Stimulated activated naive CD8-positive, alpha-beta T cell treated with anti-CD3 and anti-CD28 coated beads, Interleukin-15, Interleukin-2, amounts not matched to agents 100 ng/mL and 50 ng/mL, for 24 hours (primary cell): Measurements from ENCODE around the gene USP48.
"Not testable (repeated sequence)": the region's sequence is repeated elsewhere in the genome, so short reads cannot be mapped to it uniquely, and the experiment has no call there.

Experiments used
- H3K27ac Mint-ChIP-seq: one replicate; pipeline ENCODE4 v1.8.0; 2021; ENCODE audit warnings: mild to moderate bottlenecking, mixed read lengths
- H3K27me3 Mint-ChIP-seq: one replicate; pipeline ENCODE4 v1.8.0; 2021; ENCODE audit warnings: mixed read lengths
- H3K36me3 Mint-ChIP-seq: one replicate; pipeline ENCODE4 v1.8.0; 2021; ENCODE audit warnings: low read depth, mixed read lengths
- H3K4me1 Mint-ChIP-seq: one replicate; pipeline ENCODE4 v1.8.0; 2021; ENCODE audit warnings: low read depth, mixed read lengths
- H3K4me3 Mint-ChIP-seq: one replicate; pipeline ENCODE4 v1.8.0; 2021; ENCODE audit warnings: mild to moderate bottlenecking, mixed read lengths
- H3K9me3 Mint-ChIP-seq: one replicate; pipeline ENCODE4 v1.8.0; 2021; ENCODE audit warnings: mixed read lengths

USP48 gene, protein sequence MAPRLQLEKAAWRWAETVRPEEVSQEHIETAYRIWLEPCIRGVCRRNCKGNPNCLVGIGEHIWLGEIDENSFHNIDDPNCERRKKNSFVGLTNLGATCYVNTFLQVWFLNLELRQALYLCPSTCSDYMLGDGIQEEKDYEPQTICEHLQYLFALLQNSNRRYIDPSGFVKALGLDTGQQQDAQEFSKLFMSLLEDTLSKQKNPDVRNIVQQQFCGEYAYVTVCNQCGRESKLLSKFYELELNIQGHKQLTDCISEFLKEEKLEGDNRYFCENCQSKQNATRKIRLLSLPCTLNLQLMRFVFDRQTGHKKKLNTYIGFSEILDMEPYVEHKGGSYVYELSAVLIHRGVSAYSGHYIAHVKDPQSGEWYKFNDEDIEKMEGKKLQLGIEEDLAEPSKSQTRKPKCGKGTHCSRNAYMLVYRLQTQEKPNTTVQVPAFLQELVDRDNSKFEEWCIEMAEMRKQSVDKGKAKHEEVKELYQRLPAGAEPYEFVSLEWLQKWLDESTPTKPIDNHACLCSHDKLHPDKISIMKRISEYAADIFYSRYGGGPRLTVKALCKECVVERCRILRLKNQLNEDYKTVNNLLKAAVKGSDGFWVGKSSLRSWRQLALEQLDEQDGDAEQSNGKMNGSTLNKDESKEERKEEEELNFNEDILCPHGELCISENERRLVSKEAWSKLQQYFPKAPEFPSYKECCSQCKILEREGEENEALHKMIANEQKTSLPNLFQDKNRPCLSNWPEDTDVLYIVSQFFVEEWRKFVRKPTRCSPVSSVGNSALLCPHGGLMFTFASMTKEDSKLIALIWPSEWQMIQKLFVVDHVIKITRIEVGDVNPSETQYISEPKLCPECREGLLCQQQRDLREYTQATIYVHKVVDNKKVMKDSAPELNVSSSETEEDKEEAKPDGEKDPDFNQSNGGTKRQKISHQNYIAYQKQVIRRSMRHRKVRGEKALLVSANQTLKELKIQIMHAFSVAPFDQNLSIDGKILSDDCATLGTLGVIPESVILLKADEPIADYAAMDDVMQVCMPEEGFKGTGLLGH

GRCh38 chr1:21782868-21783678 is at the start of gene USP48:
TSS of gene USP48 (minus strand) at chr1:21783149. CDS start at chr1:21782957, 192 bp downstream.
- Mint-ChIP-seq H3K27me3 (no peaks in the 10 kb centered on the region), H3K9me3 (no peaks in the 10 kb centered on the region), H3K27ac (peak within 1 kb of the TSS; percentile 100), H3K36me3 (peaks cover 14% of the 10 kb centered on the region), H3K4me3 (peak within 1 kb of the TSS; percentile 89), H3K4me1 (peaks cover 38% of the 10 kb centered on the region)

DNA sequence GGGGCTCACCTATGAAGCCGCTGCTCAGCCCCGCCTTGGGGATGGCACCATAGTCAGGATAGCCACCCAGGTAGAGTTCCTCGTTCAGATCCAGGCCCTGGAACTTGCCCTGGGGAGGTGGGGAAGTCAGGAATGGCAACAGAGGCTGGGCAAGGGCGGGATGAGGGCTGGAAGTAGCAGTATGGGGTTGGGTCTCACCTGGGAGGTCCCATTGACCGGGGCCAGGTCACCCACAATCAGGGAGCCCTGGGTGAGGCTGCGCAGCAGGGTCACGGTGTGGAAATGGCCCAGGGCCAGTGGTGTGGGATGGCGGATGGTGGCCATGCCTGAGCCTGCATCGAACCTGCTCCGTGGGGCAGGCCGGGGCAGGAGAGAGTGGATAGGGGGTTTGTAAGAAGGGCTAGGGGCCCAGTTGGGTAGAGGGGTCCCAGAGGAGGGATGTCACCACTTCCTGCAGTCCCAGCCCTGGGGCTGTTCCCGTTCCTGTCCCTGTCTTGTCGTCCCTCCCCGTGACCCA is 48.6 kb upstream of the USP48 start:
- H3K27me3 Mint-ChIP-seq = no peaks in the 10 kb centered on the region
- H3K4me3 Mint-ChIP-seq = no peak overlapping the region
- peaks cover 9% of the 10 kb centered on the region for H3K9me3 Mint-ChIP-seq
- H3K27ac Mint-ChIP-seq = no peak overlapping the region
- H3K4me1 Mint-ChIP-seq = no peaks in the 10 kb centered on the region
- H3K36me3 Mint-ChIP-seq = peaks cover 15% of the 10 kb centered on the region

- H3K27ac Mint-ChIP-seq = no peak overlapping the region
- H3K36me3 Mint-ChIP-seq = peaks cover 15% of the 10 kb centered on the region
- no peak overlapping the region for H3K4me3 Mint-ChIP-seq
- peaks cover 9% of the 10 kb centered on the region for H3K9me3 Mint-ChIP-seq
- H3K4me1 Mint-ChIP-seq = no peaks in the 10 kb centered on the region
- no peaks in the 10 kb centered on the region for H3K27me3 Mint-ChIP-seq
Observed at GRCh38 chr1:21830792-21831453, 48.0 kb upstream of the USP48 start.

DNA sequence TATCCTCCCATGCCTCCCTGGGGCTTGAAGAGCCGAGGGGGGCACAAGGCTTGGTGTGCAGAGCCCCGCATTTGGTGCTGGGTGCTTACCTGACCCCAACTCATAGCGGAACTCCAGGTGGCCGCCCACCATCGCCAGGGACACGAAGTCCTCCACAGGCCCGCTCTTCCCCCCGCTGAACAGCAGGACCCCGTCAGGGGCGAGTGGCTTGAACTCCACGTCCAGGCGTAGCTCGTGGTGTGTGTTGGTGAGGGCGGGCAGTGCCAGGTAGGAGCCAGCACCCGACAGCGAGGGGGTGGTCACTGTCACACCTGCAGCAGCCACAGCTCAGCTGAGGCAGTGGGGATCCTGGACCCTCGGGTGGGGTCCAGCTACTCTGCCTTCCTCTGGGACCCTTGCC is 46.3 kb upstream of the USP48 start:
- Mint-ChIP-seq H3K27ac (no peak overlapping the region), H3K4me3 (no peak overlapping the region), H3K36me3 (peaks cover 7% of the 10 kb centered on the region), H3K27me3 (no peaks in the 10 kb centered on the region), H3K9me3 (peaks cover 2% of the 10 kb centered on the region), H3K4me1 (no peaks in the 10 kb centered on the region)

DNA sequence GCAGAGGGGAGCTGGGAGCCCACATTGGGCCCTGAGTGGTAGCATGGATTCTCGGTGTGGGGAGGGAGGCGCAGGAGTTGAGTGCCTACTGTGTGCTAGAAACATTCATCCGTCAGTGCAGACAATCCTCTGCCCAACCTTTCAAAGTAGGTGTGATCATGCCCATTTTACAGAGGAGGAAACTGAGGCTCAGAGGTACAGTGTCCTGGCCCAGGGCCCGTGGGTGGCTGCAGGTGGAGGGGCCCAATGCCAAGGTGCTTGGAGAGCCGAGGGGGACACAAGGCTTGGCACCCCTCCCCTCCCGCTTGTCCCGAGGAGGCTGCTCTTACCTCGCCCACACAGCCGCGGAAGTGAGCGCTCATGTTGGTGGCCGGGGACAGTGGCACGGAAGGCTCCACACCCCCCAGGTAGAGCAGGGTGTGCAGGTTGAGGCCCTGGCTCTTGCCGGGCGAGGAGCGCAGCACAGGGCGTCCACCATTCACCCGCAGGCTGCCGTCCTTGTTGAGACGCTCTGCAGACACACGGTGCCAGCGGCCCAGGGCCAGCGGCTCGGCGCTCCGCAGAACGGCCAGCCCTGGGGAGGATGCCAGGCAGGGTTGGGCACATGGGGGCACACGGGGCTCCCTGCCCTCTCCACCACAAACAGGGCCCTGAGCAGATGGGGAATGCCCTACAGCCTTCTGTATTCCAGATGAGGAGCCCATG is 45.7 kb upstream of the USP48 start:
- Mint-ChIP-seq H3K9me3 (no peaks in the 10 kb centered on the region), H3K27me3 (peaks cover 2% of the 10 kb centered on the region), H3K4me3 (no peak overlapping the region), H3K27ac (no peak overlapping the region), H3K4me1 (no peaks in the 10 kb centered on the region), H3K36me3 (peaks cover under 1% of the 10 kb centered on the region)

DNA sequence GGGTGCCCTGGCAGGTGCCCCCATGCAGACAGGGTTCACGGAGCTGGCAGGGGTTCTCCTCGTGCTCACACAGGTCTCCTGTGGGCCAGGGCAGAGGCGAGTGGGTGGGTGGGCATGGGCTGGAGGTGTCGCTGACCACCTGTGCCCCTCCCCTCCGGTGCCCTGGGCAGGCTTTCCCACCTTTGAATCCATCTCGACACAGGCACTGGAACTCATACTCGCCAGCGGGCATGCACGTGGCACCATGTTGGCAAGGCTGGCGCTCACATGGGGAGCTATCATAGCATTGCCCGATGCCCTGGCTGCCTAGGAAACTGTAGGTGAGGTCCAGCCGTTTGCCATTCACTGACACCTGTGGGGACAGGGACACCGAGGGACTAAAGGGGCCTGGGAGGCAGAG is 45.1 kb upstream of the USP48 start:
- no peak overlapping the region for H3K4me3 Mint-ChIP-seq
- H3K27ac Mint-ChIP-seq = no peak overlapping the region
- no peaks in the 10 kb centered on the region for H3K4me1 Mint-ChIP-seq
- H3K27me3 Mint-ChIP-seq = peaks cover 3% of the 10 kb centered on the region
- no peaks in the 10 kb centered on the region for H3K36me3 Mint-ChIP-seq
- no peaks in the 10 kb centered on the region for H3K9me3 Mint-ChIP-seq

GRCh38 chr1:21827141-21827679 is 44.3 kb upstream of the USP48 start:
- Mint-ChIP-seq H3K9me3 (no peaks in the 10 kb centered on the region), H3K27me3 (peaks cover 3% of the 10 kb centered on the region), H3K4me1 (no peaks in the 10 kb centered on the region), H3K27ac (no peak overlapping the region), H3K36me3 (no peaks in the 10 kb centered on the region), H3K4me3 (no peak overlapping the region)

DNA sequence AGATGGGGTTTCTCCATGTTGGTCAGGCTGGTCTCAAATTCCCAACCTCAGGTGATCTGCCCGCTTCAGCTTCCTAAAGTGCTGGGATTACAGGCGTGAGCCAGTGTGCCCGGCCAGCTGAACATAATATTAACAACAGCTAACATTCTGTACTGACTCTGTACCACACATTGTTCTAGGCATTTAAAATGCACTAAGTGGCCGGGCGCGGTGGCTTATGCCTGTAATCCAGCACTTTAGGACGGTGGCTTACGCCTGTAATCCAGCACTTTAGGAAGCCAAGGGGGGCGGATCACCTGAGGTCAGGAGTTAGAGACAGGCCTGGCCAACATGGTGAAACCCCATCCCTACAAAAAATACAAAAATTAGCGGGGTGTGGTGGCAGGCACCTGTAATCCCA is 43.7 kb upstream of the USP48 start:
- not testable (repeated sequence) for H3K4me3 Mint-ChIP-seq, H3K27ac Mint-ChIP-seq, H3K27me3 Mint-ChIP-seq, H3K9me3 Mint-ChIP-seq, H3K4me1 Mint-ChIP-seq, H3K36me3 Mint-ChIP-seq

DNA sequence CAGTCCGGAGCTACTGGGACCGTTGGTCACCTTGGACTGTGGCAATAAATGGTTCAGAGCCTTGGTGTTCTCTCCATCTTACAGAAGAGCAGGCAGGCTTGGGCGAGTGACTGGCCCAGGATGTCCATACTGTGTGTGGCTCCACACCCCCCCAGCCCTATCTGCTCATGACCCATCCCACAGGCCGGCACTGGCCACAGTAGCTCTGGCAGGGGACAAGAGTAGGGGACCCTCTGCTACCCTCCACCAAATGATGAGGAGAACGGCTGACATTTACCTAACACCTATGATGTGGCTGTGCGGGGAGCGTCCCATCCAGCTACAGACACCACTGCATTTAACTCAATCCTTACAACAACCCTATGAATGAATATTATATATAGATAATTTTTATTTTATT is 42.4 kb upstream of the USP48 start:
- Mint-ChIP-seq H3K27ac (no peak overlapping the region), H3K9me3 (no peaks in the 10 kb centered on the region), H3K36me3 (no peaks in the 10 kb centered on the region), H3K4me1 (no peaks in the 10 kb centered on the region), H3K27me3 (peaks cover 3% of the 10 kb centered on the region), H3K4me3 (no peak overlapping the region)

- H3K9me3 Mint-ChIP-seq = no peaks in the 10 kb centered on the region
- no peak overlapping the region for H3K27ac Mint-ChIP-seq
- H3K36me3 Mint-ChIP-seq = no peaks in the 10 kb centered on the region
Observed at GRCh38 chr1:21824926-21825325, 42.0 kb upstream of the USP48 start.

GRCh38 chr1:21823980-21824702 is 41.2 kb upstream of the USP48 start:
- Mint-ChIP-seq H3K4me3 (no peak overlapping the region), H3K9me3 (no peaks in the 10 kb centered on the region), H3K27ac (no peak overlapping the region), H3K4me1 (no peaks in the 10 kb centered on the region), H3K27me3 (peaks cover 3% of the 10 kb centered on the region), H3K36me3 (no peaks in the 10 kb centered on the region)

More at GRCh38 chr1:21824926-21825325, 42.0 kb upstream of the USP48 start:
- Mint-ChIP-seq H3K4me3 (no peak overlapping the region), H3K4me1 (no peaks in the 10 kb centered on the region), H3K27me3 (peaks cover 3% of the 10 kb centered on the region)

DNA sequence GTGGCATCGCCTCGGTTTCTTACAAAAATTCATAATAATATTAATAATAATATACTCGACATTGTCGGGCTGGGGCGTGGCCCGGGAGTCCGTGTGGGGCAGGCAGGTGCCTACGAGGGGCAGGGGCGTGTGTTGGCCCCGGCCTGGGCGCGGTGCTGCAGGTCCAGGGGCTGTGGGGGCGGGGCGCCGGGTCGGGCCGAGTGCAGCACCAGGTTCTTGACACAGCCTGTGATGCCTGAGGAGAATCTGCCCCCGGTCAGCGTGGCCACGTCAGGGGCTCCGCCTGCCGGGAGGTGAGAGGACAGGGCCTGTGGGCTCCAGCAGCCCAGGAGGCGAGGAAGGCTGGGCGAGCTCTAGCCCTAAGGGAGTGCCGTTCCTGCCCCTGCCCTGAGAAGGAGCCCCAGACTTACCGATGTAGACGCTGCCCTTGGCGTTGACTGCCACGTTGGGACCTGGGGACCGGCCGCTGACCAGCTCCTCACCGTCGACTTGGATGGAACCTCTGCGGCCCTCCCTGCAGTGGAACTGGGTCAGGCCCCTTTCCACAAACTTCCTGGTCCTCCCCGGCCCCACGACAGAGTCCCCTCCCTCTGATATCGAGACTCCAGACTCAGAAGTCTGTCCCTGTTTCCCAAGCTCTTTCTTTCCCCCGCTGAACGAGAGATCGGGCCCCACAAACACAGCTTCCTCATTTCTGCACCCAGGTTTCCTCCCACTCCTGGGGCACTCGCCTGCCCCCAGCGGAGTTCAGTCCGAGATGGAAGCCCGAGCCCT is 40.4 kb upstream of the USP48 start:
- H3K27ac Mint-ChIP-seq = no peak overlapping the region
- H3K4me1 Mint-ChIP-seq = no peaks in the 10 kb centered on the region
- H3K27me3 Mint-ChIP-seq = peaks cover 3% of the 10 kb centered on the region
- H3K4me3 Mint-ChIP-seq = no peak overlapping the region
- H3K36me3 Mint-ChIP-seq = no peaks in the 10 kb centered on the region
- H3K9me3 Mint-ChIP-seq = no peaks in the 10 kb centered on the region
